Ramos (cell line): ENCODE results near the gene TDRD12.
"Not testable (repeated sequence)": the region's sequence is repeated elsewhere in the genome, so short reads cannot be mapped to it uniquely, and the experiment has no call there.

ENCODE experiments used
- in situ Hi-C: fragments of 300-500 bp; cut with MboI; formaldehyde crosslinking; loops from one replicate; pipeline ENCODE4 v1.14.3; 2022; ENCODE audit warnings: low sequenced_read_pairs; ENCODE audit not compliant: unreplicated experiment

TDRD12 gene

DNA sequence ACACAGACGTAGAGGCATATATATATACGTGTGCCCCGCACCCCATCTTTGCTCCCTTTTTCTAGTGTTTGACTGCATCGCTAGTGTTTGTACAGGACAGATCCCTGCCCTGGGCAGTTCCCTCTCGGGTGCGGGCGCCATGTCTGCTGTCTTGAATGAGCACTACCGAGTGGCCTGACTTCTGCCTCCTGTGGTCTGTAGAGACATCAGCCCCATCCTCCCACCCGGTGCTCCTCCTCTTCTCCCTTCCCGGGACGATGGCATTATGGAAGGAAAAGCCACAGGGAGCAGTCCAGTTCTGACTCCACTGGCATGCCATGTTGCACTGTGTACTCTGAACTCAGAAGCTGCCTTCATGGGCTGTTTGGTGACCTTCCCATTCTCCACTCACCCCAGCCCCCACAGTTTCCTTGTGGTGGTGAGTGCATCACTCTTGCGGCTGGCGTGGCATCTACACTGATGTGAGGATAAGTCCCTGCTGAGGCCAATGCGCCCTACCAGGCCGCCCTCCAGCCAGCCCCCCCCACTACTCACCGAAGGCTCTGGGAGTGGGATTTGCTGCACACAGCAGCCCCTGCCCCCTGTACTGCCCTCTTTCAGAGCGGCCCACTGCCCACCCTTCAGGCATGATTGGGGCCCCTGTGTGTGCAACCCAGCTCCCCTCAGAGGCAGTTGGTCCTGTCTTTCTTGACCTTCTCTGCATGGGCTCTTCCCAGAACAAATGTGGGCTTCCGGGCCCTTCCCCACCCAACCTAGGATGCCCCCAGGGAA lies 25.2 kb downstream of the TDRD12 start:
- in situ Hi-C loops, result no loop called here

DNA sequence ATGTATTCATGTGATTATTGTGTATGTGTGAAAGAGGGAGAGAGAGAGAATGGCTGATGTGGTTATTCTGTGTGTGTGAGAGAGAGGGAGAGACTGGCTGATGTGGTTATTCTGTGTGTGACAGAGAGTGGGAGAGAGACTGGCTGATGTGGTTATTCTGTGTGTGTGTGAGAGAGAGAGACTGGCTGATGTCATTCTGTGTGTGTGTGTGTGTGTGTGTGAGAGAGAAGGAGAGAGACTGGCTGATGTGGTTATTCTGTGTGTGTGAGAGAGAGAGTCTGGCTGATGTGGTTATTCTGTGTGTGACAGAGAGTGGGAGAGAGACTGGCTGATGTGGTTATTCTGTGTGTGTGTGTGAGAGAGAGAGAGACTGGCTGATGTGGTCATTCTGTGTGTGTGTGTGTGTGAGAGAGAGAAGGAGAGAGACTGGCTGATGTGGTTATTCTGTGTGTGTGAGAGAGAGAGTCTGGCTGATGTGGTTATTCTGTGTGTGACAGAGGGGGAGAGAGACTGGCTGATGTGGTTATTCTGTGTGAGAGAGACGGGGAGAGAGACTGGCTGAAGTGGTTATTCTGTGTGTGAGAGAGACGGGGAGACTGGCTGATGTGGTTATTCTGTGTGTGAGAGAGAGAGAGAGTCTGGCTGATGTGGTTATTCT lies 26.2 kb downstream of the TDRD12 start:
- in situ Hi-C loops, result not testable (repeated sequence)

DNA sequence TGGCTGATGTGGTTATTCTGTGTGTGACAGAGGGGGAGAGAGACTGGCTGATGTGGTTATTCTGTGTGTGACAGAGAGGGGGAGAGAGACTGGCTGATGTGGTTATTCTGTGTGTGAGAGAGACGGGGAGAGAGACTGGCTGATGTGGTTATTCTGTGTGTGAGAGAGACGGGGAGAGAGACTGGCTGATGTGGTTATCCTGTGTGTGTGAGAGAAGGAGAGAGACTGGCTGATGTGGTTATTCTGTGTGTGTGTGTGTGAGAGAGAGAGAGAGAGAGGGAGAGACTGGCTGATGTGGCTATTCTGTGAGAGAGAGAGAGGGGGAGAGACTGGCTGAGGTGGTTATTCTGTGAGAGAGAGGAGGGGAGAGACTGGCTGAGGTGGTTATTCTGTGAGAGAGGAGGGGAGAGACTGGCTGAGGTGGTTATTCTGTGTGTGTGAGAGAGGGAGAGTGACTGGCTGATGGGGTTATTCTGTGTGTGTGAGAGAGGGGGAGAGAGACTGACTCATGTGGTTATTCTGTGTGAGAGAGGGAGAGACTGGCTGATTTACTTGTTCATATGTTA lies 27.1 kb downstream of the TDRD12 start:
- in situ Hi-C loops, result not testable (repeated sequence)

GRCh38 chr19:32748497-32748896 lies 28.9 kb downstream of the TDRD12 start:
- in situ Hi-C loops, result no loop called here

DNA sequence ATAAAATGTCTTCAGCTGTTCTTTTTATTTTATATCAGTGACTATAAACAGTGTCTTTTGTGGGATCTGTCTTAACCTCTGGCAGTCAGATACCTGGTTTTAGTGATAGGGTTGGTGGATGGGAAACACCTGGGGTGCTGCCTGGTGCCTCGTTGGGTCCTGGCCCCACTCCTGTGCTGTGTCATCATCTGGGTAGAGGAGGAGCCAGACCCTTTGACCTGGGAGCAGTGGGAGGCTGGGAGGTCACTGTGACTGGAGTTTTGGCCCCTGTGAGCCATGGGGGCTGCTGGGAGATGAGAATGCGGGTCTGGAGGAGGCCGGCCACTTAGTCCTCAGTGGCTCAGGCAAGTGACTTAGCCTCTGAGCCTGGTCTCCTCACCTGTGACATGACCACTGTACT lies 29.4 kb downstream of the TDRD12 start:
- in situ Hi-C loops, result no loop called here

DNA sequence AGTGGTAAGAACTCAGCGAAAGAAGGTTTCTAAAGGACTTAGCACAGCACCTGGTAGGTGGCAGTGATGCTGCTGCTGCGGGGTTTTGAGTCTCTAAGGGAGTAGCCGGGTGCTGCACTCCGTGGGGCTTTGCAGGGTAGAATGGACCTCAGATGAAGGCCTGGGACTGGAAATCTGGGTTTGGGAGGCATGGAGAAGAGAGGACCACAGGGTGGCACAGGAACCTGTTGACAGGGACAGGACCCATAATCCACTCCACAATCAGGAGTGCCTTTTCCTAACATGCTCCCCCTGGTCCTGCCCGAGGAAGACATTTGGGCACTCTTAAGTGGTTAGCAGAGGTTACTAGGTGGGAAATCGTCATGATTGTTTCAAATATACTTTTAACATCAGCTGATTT lies 29.8 kb downstream of the TDRD12 start:
- in situ Hi-C loops, result no loop called here

DNA sequence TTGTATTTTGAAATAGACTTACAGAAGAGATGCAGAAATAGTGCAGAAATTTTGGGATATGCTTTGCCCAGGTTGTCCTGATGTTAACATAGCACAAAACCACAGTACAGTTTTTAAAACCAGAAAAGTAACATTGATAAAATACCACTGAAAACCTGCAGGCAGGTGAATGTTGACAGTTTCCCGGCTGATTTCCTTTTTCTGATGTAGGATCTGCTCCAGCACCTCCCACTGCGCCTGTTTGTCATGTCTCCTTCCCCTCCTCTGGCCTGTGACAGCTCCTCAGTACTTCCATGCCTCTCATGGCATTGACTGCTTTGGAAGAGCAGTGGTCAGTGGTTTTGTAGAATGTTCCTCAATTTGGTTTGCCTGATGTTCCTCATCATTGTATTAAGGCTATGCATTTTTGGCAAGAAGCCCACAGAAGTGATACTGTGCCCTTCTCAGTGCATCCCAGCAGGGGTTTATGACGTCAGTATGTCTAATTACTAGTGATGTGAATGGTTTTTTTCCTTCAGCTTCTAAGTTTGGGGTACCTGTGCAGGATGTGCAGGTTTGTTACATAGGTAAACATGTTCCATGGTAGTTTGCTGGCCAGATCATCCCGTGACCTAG lies 31.0 kb downstream of the TDRD12 start:
- in situ Hi-C loops, result no loop called here

GRCh38 chr19:32751066-32751465 lies 31.5 kb downstream of the TDRD12 start:
- in situ Hi-C loops, result no loop called here

DNA sequence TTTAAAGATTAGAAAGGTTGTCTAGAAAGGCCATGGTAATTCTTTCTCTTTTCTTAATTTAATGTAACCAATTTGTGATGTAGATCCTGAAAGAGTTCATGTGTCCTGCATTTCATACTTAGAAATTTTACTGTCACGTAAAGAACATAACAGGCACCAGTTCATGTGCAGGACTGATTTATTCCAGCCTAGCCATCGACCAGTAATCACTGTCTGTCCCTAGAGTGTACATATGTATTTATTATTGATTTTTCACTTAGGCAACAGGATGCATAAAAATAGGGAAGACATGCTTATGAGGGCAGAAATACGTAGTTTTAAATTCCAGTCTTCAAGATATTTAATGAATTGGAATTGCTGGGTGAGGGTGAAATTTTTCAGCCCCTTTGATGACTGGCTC lies 37.6 kb downstream of the TDRD12 start:
- in situ Hi-C loops, result no loop called here

DNA sequence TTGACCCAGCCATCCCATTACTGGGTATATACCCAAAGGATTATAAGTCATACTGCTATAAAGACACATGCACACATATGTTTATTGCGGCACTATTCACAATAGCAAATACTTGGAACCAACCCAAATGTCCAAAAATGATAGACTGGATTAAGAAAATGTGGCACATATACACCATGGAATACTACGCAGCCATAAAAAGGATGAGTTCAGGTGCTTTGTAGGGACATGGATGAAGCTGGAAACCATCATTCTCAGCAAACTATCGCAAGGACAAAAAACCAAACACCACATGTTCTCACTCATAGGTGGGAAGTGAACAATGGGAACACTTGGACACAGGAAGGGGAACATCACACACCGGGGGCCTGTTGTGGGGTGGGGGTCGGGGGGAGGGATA lies 45.8 kb downstream of the TDRD12 start:
- in situ Hi-C loops, result not testable (repeated sequence)

DNA sequence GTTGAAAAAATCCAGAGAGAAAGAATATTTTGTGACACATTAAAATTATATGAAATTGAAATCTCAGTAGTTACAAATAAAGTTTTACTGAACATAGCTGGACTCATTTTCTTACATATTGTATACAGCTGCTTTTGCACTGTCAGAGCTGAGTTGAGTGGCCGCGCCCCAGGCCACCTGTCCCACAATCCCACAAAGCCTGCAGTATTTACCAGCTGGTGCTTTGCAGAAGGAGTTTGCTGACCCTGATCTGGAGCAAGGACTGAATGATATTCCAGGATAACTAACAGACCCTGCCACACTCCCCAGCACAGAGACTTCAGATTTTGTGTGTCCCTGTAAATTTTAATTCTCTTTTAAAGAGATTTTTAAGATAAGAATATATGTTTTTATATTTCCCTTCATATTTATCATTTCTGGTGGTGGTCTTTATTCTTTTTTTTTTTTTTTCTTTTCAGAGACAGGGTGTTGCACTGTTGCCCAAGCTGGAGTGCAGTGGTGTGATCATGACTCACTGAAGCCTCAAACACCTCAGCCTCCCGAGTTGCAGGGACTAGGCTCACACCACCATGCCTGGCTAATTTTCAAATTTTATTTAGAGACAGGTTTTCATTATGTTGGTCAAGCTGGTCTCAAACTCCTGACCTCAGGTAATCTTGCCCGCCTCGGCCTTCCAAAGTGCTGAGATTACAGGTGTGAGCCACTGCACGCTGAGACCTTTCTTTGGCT lies 48.5 kb downstream of the TDRD12 start:
- in situ Hi-C loops, result no loop called here

DNA sequence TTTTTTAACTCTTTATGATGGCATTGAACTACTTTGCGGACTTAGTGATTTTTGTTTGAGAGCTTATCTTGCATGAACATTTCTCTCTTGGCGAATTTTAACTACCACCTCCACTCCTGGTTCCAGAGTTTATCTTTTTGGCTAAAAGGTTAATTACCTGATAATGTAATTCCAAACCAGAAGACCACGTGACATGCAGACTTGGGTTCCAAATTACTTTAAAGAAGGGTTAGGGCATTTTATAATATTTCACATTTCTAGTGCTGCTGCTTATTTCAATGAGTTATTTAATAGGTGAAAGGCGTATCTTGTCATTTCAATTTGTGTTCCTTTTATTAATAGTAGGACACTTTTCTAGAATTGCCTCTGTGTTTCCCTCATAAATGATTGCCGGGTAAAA lies 52.0 kb downstream of the TDRD12 start:
- in situ Hi-C loops, result no loop called here

DNA sequence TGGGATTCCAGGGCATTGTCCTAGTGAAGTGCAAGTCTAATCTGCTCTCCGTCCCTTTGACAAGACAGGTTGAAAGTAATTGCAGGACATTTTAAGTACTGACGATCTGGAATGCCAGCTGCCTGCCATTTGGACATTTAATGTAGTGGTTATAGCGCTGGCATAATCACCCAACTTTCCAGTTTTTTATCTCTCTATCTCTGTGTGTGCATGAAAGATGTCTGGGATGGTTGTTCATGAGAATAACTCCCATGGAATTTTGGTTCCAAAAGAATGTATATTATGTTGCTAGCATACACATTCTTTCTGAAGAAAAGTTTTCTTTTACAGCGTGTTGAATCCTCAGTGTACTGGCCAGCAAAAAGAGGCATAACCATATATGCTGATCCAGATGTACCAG lies 53.6 kb downstream of the TDRD12 start:
- in situ Hi-C loops, result no loop called here

GRCh38 chr19:32779082-32779481 lies 59.5 kb downstream of the TDRD12 start:
- in situ Hi-C loops, result no loop called here

GRCh38 chr19:32781280-32781679 lies 61.7 kb downstream of the TDRD12 start:
- in situ Hi-C loops, result no loop called here

GRCh38 chr19:32782089-32782488 lies 62.5 kb downstream of the TDRD12 start:
- in situ Hi-C loops, result not testable (repeated sequence)

GRCh38 chr19:32787161-32787813 lies 67.7 kb downstream of the TDRD12 start:
- in situ Hi-C loops, result not testable (repeated sequence)

DNA sequence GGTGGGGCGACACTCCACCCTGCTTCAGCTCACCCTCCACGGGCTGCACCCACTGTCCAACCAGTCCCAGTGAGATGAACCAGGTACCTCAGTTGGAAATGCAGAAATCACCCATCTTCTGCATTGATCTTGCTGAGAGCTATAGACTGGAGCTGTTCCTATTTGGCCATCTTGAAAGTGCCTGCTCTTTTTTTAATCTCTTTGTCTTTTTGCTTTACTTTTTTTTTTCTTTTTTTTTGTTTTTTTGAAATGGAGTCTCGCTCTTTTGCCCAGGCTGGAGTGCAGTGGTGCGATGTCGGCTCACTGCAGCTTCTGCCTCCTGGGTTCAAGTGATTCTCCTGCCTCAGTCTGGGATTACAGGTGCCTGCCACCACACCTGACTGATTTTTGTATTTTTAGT lies 68.3 kb downstream of the TDRD12 start:
- in situ Hi-C loops, result not testable (repeated sequence)

DNA sequence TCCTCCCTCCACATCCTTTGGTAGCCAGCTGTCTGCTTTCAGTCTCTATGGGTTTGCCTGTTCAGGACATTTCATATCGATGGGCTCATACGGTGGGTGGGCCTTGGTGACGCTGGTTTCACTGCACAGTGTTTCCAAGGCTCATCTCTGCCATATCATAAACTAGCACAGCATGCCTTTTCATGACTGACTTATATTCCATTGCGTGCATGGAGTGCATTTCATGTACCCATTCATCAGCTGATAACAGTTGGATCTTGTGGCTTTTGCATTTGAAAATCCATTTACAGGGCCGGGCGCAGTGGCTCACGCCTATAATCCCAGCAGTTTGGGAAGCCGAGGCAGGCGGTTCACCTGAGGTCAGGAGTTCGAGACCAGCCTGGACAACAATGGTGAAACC lies 69.9 kb downstream of the TDRD12 start:
- in situ Hi-C loops, result no loop called here

- in situ Hi-C loops, result no loop called here
Measured at GRCh38 chr19:32798201-32798600, 78.6 kb downstream of the TDRD12 start.
